HEK293T (cell line): ENCODE measurements around the gene STX16.

ENCODE experiments used
- CTCF ChIA-PET: fragments of 350-600 bp; formaldehyde crosslinking; extraction: SDS; loops from one replicate; lab custom pipeline; 2021; ENCODE audit warnings: antibody characterized with exemption, inconsistent platforms; lab: Yijun Ruan, JAX
- POLR2A ChIA-PET: fragments of 350-600 bp; formaldehyde crosslinking; extraction: SDS; loops from one replicate; lab custom pipeline; 2020; ENCODE audit warnings: antibody characterized with exemption, inconsistent platforms; lab: Yijun Ruan, JAX
- DNase-seq: peaks from one replicate; pipeline ENCODE4 v3.0.0; 2012; ENCODE audit warnings: mixed read lengths; ENCODE audit errors: extremely low spot score
- ARNT ChIP-seq: fragments of 450-650 bp; IDR thresholded peaks from 2 replicates; pipeline ENCODE4 v1.6.1; 2017; ENCODE audit warnings: mild to moderate bottlenecking
- BHLHE40 ChIP-seq: fragments of 450-650 bp; IDR thresholded peaks from 2 replicates; pipeline ENCODE4 v1.6.1; 2016; ENCODE audit warnings: mild to moderate bottlenecking, moderate library complexity, borderline replicate concordance
- CTBP1 ChIP-seq: fragments of 450-650 bp; IDR thresholded peaks from 2 replicates; pipeline ENCODE4 v1.6.1; 2016; ENCODE audit warnings: borderline replicate concordance
- ELF4 ChIP-seq: fragments of 450-650 bp; IDR thresholded peaks from 2 replicates; pipeline ENCODE4 v1.6.1; 2017; ENCODE audit warnings: antibody characterized with exemption
- FOXA1 ChIP-seq: fragments of 450-650 bp; IDR thresholded peaks from 2 replicates; pipeline ENCODE4 v1.6.1; 2016; ENCODE audit warnings: mild to moderate bottlenecking
- FOXK2 ChIP-seq: fragments of 450-650 bp; IDR thresholded peaks from 2 replicates; pipeline ENCODE4 v1.6.1; 2016; ENCODE audit warnings: mild to moderate bottlenecking
- FOXM1 ChIP-seq: fragments of 450-650 bp; IDR thresholded peaks from 2 replicates; pipeline ENCODE4 v1.6.1; 2017; ENCODE audit warnings: mild to moderate bottlenecking, borderline replicate concordance
- HDGF ChIP-seq: fragments of 450-650 bp; IDR thresholded peaks from 2 replicates; pipeline ENCODE4 v1.6.1; 2017; ENCODE audit warnings: antibody characterized with exemption, borderline replicate concordance
- L3MBTL2 ChIP-seq: fragments of 450-650 bp; conservative IDR thresholded peaks from 2 replicates; pipeline ENCODE4 v1.6.1; 2016; ENCODE audit warnings: mild to moderate bottlenecking
- LEF1 ChIP-seq: fragments of 450-650 bp; IDR thresholded peaks from 2 replicates; pipeline ENCODE4 v1.6.1; 2017; ENCODE audit warnings: mild to moderate bottlenecking, borderline replicate concordance
- NFRKB ChIP-seq: fragments of 450-650 bp; IDR thresholded peaks from 2 replicates; pipeline ENCODE4 v1.6.1; 2016; ENCODE audit warnings: mild to moderate bottlenecking, moderate library complexity
- PKNOX1 ChIP-seq: fragments of 450-650 bp; IDR thresholded peaks from 2 replicates; pipeline ENCODE4 v1.6.1; 2016
- SP1 ChIP-seq: fragments of 450-650 bp; IDR thresholded peaks from 2 replicates; pipeline ENCODE4 v1.6.1; 2017
- SUZ12 ChIP-seq: fragments of 450-650 bp; IDR thresholded peaks from 2 replicates; pipeline ENCODE4 v1.6.1; 2016; ENCODE audit warnings: mild to moderate bottlenecking
- TARDBP ChIP-seq: fragments of 450-650 bp; IDR thresholded peaks from 2 replicates; pipeline ENCODE4 v1.6.1; 2016
- ZNF384 ChIP-seq: fragments of 450-650 bp; IDR thresholded peaks from 2 replicates; pipeline ENCODE4 v1.6.1; 2016

Gene STX16

GRCh38 chr20:58706150-58706892 lies 55.2 kb downstream of the STX16 start:
- ChIA-PET POLR2A (interaction anchor here (1.4 kb wide), 1 partner anchor 55 kb away, joined by 4 read pairs; the partner anchor contains the start of gene STX16), CTCF (no interaction called here)
- TF ChIP-seq CTBP1 (no peak), ZNF384 (no peak), HDGF (no peak), ELF4 (no peak), PKNOX1 (no peak), FOXA1 (no peak), FOXM1 (no peak), FOXK2 (no peak), SP1 (no peak), ARNT (no peak), SUZ12 (no peak), BHLHE40 (no peak), NFRKB (no peak), TARDBP (no peak), LEF1 (no peak), L3MBTL2 (no peak)
- no peak for DNase-seq

GRCh38 chr20:58706975-58707681 lies 56.0 kb downstream of the STX16 start:
- ChIA-PET POLR2A (interaction anchor here (1.4 kb wide), 1 partner anchor 56 kb away, joined by 4 read pairs; the partner anchor contains the start of gene STX16), CTCF (no interaction called here)
- TF ChIP-seq SP1 (no peak), FOXK2 (no peak), NFRKB (no peak), PKNOX1 (no peak), TARDBP (no peak), BHLHE40 (no peak), FOXM1 (no peak), CTBP1 (no peak), ZNF384 (no peak), ELF4 (no peak), SUZ12 (no peak), LEF1 (no peak), L3MBTL2 (no peak), HDGF (no peak)
- no peak for DNase-seq

GRCh38 chr20:58707770-58708169 lies 56.7 kb downstream of the STX16 start:
- DNase-seq = no peak
- CTCF ChIA-PET = no interaction called here
- POLR2A ChIA-PET = interaction anchor here (1.4 kb wide), 1 partner anchor 57 kb away, joined by 4 read pairs; the partner anchor contains the start of gene STX16
- TF ChIP-seq HDGF (no peak), PKNOX1 (no peak)

- ChIA-PET CTCF (no interaction called here), POLR2A (interaction anchor here (1.4 kb wide), 1 partner anchor 57 kb away, joined by 4 read pairs; the partner anchor contains the start of gene STX16)
- TF ChIP-seq ELF4 = no peak
- no peak for TF ChIP-seq L3MBTL2
- TF ChIP-seq LEF1 = no peak
- no peak for TF ChIP-seq SP1
- TF ChIP-seq PKNOX1 = no peak
- no peak for TF ChIP-seq FOXM1
- TF ChIP-seq ARNT = no peak
- TF ChIP-seq ZNF384 = no peak
- TF ChIP-seq CTBP1 = no peak
- no peak for TF ChIP-seq TARDBP
- TF ChIP-seq HDGF = no peak
- TF ChIP-seq BHLHE40 = no peak
- no peak for DNase-seq
These were observed 57.3 kb downstream of the STX16 start for GRCh38 chr20:58708246-58708931.
